Stimulated activated CD8-positive, alpha-beta memory T cell treated with anti-CD3 and anti-CD28 coated beads, Interleukin-15, amount 100 ng/mL, for 24 hours (primary cell): ENCODE results near the gene HDAC7.

ENCODE experiments used
- DNase-seq: peaks from one replicate; pipeline ENCODE4 v3.0.0-alpha.2; 2020; ENCODE audit warnings: low read depth

HDAC7 gene

DNA sequence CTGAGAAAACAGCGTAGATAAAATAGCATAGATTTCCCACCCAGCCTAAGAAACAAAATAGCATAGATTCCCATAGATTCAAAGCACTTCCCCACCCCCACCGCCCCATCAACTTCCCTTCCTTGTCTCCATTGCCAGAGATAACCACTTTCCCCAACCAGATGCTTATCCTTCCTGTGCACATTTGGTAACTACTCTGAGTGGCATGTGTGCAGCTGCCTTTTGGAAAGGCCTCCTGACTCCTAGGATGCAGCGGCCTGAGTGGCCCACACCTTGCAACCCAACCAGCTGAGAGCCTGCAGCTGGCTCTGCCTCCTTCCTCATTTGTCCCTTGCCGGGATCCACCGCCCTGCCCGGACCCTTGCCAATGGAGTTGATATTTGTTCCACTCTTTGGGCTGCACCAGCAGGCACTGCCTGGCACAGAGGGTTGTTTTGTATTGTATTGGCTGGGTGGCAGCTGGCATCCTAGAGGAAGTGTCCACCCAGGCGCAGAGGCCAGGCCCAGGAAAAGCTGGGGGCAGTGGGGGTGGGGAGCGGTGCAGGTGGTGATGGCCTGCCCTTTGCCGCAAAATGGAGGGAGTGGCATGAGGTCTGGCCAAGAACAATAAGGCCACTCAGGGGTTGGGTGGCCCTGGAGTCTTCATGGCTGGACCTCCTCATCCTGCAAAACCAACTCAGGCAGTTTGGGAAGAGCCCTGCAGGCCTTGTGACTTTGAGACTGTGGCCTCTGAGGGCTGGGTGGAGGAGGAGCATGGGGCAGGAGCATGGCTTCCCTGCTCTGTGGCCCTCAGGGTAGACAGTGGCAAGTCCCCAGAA, 41.8 kb downstream of the HDAC7 start:
- DNase-seq = no peak

GRCh38 chr12:47777151-47777550, 42.6 kb downstream of the HDAC7 start:
- DNase-seq = no peak

DNA sequence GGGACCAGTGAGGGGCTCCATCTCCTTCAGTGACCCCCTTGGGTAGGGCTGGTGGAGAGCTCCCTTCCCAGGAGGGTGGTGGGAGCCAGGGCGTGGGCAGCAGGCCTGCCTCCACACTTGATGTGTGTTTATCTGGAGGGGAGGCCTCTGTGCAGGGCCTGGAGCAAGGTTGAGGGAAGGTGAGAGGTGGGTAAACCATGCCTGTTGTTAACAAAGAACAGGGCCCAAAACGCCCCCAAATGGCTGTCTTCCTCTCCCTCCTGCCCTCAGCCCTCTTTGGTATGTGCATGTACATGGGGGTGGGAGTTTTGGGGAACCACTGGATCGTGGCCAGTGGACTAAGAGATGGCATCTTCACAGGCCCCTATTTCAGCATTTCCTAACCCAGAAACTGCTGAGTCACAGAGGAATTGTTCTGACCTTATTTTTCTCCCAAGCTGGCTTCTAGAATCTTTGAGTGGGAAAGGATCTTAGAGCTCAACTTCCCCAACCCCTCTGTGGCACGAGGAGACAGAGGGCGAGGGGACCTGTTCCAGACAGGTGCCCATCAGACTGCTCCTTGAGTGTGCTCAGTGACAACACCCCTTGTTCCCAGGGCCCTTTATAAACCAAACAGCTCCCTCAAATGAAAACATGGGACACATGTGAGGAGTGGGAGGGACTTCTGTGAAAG, 43.1 kb downstream of the HDAC7 start:
- DNase-seq = no peak

DNA sequence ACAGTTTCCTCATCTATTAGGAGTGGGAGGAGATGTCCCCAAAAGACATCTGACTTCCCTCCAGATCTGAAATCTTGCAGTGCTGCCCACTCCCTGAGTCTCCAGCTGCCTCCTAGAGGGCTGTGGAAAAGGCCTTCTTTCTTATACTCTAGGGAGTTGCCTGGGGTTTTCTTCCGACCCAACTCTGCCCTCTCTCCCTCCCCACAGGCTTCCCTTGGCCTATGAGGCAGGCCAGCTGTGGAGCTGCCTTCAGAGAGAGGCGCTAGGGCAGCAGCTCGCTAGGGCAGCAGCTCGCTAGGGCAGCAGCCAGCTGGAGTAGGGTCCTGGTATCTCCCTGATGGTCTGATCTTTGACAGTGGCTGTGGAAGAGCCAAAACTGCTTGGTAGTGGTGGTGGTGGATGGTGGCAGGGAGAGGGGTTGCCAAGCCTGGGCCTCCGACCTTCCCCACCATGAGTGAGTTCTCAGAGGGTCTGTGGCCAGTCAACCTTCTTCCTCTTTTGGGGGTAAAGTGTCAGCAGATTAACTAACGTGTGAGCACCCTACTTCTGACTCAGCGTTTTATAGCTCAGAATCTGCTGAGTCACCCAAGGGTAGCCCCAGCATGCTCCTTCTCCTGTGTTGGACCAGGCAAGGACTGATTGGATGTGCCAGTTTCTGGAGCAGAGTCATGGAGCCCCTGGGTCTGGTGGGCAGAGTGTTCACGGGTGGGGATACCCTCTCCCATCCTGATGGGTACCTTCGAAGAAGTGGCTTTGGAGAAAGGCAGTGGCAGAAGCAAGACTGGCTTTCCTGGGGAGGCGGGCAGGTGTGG, 44.4 kb downstream of the HDAC7 start:
- DNase-seq = no peak

DNA sequence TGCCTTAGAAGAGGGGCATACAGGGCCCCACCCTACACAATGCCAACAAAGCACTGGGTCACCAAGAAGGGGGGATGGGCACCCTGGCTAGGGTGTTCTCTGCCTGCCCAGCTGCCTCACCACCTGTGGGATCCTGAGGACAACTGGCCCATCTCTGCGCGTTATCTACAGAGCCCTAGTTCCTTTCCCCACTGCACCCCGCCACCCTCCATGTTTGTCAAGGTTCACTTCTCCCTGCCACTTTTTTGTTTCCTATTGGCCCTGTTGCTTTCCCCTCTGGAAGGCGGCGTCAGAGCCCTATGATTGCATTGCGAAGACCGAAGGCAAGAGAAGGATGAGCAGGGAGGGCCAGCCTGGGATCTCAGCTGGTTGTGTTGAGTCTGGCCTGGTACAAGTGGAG, 45.0 kb downstream of the HDAC7 start:
- DNase-seq = no peak

- no peak for DNase-seq
Measured at GRCh38 chr12:47773858-47774580, 45.7 kb downstream of the HDAC7 start.

- peak; percentile 54 for DNase-seq
Measured at GRCh38 chr12:47773062-47773857, 46.4 kb downstream of the HDAC7 start, which contains the start of gene SLC48A1. SLC48A1 (plus strand) TSS chr12:47773238; CDS start chr12:47773305, 67 bp downstream.

- no peak for DNase-seq
Measured at GRCh38 chr12:47772738-47773061, 47.0 kb downstream of the HDAC7 start.

DNA sequence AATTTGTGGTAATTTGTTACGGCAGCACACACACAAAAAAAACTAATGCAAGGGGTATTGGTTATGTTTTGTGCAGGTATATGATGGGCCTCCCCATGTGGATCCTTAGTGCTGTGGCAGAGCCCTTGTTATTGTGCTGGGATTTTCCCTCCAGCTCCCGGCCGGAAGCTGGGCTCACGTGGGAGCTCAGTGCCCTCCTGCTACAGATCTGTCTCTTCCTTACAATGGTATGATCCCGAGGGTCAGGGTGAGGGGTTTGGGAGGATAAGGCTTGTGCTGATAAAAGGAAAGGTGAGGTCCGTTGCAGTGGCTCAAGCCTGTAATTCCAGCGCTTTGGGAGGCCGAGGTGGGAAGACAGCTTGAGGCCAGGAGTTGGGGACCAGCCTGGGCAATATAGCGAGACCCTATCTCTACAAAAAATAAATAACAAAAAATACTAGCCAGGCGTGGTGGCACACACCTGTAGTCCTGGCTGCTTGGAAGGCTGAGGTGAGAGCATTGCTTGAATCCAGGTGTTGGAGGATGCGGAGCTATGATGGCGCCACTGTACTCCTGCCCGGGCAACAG, 47.5 kb downstream of the HDAC7 start:
- no peak for DNase-seq

- DNase-seq = no peak
Measured at GRCh38 chr12:47771304-47771703, 48.4 kb downstream of the HDAC7 start.

DNA sequence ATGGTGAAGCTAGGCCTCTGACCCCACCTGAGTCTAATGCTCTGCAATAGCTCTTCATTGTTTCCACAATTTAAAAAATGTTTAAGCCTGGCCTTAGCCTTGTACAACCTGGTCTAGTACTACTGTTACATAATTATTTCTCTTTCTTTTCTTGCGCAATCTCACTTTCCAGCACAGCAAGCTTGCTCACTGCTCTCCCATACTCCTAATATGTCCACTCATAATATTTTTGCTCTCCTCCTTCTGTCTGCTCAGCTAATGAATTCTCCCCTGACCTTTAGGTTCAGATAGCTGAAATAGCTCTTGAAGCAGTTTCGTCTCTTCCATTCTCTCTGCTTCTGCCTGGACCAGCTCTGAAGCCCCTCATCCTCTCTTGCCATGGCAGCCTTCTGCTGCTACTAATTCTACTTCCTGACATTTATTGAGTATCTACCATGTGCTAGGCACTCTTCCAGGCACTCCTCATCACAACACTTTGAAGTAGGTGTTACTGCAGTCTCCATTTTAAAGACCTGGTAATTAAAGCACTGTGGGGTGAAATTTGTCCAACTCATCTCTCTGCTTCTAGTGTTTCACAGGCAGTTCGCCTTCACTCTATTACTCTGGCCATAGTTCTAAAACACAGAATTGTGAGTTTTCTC, 49.5 kb downstream of the HDAC7 start:
- no peak for DNase-seq

DNA sequence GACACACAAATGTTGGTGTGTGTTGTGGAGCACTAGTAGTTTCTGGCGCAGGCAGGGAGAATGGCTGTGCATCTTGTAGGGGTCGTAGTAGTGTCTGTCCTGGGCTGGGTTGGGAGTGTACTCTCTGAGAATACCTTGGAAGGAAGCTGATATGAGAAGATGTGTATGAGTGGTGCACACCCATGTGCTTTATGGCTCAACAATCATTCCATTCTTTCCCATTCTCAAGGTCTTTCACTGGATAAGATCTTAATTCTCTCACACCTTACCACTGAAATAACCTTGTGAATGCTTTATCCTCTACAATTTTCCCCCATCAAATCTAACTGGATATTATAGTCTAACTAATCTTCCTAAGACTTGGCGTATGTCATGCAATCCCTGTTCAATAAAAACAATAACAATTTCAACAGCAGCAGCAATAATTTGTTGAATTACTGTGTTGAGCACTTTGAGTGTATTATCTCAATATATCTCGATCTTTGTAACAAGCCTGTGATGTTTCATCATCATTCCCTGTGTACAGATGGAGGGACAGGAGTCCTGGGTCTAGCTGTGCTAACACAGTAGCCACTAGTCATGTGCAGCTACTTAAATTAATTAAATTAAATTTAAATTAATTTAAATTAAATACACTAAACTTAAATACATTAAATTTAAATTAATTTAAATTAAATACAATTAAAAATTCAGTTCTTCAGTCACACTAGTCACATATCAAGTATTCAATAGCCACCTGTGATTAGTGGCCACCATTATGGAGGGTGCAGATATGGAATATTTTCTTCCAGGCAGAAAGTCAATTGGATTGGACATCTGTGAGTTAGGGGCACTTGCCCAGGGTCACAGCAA, 50.2 kb downstream of the HDAC7 start:
- DNase-seq = no peak

- no peak for DNase-seq
Measured at GRCh38 chr12:47768323-47768811, 51.3 kb downstream of the HDAC7 start.

DNA sequence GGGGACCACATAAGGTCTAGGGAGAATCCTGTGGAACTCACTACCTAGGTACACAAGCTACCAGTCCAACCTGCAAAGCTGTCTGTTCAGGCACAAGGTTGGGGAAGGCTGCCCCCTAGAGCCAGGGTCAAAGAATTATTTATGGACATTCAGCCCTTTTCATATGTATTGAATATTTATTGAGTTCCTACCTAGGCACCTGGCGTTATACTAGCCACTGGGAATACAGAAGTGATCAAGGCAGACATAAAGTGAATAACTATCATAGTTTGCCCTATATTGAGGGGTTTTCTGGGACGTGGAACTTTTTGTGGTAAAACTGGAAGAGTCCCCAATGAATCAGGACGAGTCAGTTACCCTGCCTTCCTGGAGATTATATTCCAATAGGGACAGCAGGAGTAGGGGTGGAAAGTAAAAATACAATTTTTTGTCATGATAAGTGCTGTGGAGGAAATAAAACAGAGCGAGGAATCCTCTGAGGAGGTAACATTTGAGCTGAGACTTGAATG, 52.4 kb downstream of the HDAC7 start:
- peak; percentile 28 for DNase-seq

DNA sequence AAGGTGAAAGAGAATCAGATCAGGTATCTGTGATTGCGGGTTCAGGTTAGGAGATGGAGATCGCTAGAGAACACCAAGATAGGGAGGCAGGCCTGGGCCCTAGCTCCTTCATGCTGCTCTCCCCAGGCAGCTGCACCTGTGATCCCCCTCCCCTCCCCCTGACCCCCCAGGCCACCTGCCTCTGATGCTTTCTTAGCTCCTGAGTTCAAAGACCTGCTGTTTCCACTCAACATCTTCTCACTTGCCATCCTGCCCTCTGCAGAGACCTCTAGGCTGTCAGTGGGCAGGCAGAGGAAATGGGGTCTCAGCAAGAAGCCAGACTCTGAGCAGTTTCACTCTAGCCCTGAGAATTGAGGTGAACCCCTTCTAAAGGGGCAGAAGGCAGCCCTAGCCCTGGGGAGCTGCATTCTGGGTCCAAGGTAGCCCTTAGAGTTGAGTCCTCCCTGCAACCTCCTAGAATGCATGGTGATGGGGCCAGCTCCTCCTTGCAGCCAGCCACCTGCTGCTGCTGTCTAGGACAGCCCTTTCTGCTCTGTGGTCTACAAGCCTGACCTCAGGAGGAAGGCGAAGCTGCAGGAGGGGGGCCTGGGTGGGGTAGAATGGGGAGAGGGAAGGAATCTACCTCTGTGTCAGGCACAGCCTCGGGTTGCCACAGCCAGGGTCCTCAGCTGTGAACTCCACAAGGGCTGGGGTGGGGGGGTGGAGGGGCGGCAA, 53.0 kb downstream of the HDAC7 start:
- DNase-seq = no peak

DNA sequence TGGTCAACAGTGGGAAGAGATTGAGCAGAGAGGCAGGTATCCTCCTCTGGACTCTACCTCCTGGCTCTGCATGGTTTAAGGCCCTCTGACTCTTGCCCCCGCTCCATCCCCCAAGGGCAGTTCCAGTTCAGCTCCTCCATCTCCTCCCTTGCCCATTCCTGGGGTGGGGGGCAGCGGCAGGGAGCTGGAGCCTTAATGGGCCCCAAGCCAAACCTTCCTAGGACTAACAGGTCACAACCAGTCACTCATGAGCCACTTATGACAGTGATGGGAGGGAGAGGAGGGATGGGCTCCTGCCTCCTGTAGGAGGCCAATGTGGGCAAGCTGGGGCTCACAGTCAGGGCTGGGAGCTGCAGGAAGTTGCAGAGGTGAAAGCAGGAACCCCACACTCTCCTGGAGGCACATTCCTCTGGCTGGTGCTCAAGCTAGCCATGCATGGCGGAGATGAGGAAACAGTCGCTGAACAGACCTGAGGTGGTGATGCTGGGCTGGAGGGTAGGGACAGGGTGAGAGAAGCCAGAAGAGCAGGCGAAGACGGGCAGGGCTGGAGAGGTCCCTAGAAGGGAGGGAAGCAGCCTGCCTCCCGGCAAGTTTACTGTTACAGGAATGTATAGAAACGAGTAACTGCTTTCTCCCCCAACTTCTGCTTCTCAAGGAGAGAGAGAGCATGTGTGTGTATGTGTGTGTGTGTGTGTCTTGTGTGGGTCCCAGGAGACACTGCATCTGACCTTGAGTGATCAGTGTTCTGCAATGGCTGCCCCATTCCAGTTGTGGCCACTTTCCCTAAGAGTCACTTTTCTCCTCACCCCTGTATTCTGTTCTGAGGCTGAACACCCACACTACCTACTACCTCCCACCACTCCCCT, 56.0 kb downstream of the HDAC7 start:
- DNase-seq = no peak

GRCh38 chr12:47762850-47763465, 56.7 kb downstream of the HDAC7 start:
- DNase-seq = no peak
